ENCODE data around the gene HUNK.

Gene HUNK

DNA sequence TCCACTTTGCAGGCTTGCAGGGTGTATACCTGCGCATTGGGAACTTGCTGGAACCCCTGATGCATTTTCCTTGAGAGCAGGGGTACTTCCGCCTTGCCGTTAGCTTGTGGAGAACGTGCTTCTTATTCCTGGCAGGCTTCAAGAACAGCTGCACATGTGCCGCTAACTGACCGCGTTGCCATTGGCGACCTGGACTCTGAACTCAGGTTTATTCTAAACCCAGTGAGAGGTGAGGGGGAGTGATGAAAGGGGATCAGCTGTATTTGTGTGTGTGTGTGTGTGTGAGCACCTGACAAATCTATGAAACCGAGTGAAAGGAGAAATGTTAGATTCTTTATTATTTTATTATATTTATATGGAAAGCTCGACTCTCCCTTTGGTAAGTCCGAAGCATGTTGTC is 128.6 kb downstream of the HUNK start:
- TF ChIP-seq ZFP30 (CRISPR knock-in tag; IDR thresholded peaks at IDR 0.05) (no peak), GLIS3 (CRISPR knock-in tag; IDR thresholded peaks at IDR 0.05) (no peak), ZNF565 (CRISPR knock-in tag; conservative IDR thresholded peaks at IDR 0.05; ENCODE audit: low read depth) (no peak), CSDC2 (CRISPR knock-in tag; IDR thresholded peaks at IDR 0.05) (no peak), SNAI2 (CRISPR knock-in tag; IDR thresholded peaks at IDR 0.05) (no peak), ZNF70 (CRISPR knock-in tag; IDR thresholded peaks at IDR 0.05) (no peak), ISL1 (CRISPR knock-in tag; IDR thresholded peaks at IDR 0.05) (no peak), RARB (CRISPR knock-in tag; IDR thresholded peaks at IDR 0.05) (no peak), TOX (CRISPR knock-in tag; IDR thresholded peaks at IDR 0.05; ENCODE audit: borderline replicate concordance) (no peak), ZNF8 (CRISPR knock-in tag; IDR thresholded peaks at IDR 0.05) (no peak), TCF4 (CRISPR knock-in tag; IDR thresholded peaks at IDR 0.05; ENCODE audit: borderline replicate concordance) (no peak), BACH2 (CRISPR knock-in tag; IDR thresholded peaks at IDR 0.05; ENCODE audit: borderline replicate concordance) (no peak), ZC3H10 (CRISPR knock-in tag; IDR thresholded peaks at IDR 0.05) (no peak), OSR1 (CRISPR knock-in tag; IDR thresholded peaks at IDR 0.05) (no peak)
- TF ChIP-seq, protein P1, sequence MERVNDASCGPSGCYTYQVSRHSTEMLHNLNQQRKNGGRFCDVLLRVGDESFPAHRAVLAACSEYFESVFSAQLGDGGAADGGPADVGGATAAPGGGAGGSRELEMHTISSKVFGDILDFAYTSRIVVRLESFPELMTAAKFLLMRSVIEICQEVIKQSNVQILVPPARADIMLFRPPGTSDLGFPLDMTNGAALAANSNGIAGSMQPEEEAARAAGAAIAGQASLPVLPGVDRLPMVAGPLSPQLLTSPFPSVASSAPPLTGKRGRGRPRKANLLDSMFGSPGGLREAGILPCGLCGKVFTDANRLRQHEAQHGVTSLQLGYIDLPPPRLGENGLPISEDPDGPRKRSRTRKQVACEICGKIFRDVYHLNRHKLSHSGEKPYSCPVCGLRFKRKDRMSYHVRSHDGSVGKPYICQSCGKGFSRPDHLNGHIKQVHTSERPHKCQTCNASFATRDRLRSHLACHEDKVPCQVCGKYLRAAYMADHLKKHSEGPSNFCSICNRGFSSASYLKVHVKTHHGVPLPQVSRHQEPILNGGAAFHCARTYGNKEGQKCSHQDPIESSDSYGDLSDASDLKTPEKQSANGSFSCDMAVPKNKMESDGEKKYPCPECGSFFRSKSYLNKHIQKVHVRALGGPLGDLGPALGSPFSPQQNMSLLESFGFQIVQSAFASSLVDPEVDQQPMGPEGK (CRISPR knock-in tag; IDR thresholded peaks at IDR 0.05; ENCODE audit: borderline replicate concordance): no peak
- TF ChIP-seq, protein P2, sequence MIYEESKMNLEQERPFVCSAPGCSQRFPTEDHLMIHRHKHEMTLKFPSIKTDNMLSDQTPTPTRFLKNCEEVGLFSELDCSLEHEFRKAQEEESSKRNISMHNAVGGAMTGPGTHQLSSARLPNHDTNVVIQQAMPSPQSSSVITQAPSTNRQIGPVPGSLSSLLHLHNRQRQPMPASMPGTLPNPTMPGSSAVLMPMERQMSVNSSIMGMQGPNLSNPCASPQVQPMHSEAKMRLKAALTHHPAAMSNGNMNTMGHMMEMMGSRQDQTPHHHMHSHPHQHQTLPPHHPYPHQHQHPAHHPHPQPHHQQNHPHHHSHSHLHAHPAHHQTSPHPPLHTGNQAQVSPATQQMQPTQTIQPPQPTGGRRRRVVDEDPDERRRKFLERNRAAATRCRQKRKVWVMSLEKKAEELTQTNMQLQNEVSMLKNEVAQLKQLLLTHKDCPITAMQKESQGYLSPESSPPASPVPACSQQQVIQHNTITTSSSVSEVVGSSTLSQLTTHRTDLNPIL (CRISPR knock-in tag; IDR thresholded peaks at IDR 0.05; ENCODE audit: low read depth): no peak
- ATAC-seq: no peak

DNA sequence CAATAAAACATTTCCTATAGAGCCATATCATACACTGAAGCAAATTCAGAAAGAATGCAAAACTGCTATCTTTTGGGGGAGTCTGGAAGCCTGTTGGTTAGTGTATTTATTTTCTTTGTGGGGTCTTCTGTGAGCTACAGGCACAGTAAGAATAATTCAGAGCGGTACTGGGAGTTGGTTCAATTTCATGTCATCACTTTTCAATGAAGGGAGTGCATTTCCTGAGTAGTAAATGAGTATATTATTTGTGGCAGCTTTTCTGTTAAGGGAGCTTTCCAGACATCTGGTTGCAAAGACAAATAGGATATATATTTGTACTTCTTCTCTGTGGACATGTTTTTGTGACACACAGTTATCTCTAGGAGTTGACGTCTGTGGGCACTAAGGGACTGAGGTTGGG is 130.6 kb downstream of the HUNK start:
- TF ChIP-seq GLIS3 (CRISPR knock-in tag; IDR thresholded peaks at IDR 0.05) (no peak), ZNF565 (CRISPR knock-in tag; conservative IDR thresholded peaks at IDR 0.05; ENCODE audit: low read depth) (no peak), ISL1 (CRISPR knock-in tag; IDR thresholded peaks at IDR 0.05) (no peak), BACH2 (CRISPR knock-in tag; IDR thresholded peaks at IDR 0.05; ENCODE audit: borderline replicate concordance) (no peak), SNAI2 (CRISPR knock-in tag; IDR thresholded peaks at IDR 0.05) (no peak)
- no peak for ATAC-seq

DNA sequence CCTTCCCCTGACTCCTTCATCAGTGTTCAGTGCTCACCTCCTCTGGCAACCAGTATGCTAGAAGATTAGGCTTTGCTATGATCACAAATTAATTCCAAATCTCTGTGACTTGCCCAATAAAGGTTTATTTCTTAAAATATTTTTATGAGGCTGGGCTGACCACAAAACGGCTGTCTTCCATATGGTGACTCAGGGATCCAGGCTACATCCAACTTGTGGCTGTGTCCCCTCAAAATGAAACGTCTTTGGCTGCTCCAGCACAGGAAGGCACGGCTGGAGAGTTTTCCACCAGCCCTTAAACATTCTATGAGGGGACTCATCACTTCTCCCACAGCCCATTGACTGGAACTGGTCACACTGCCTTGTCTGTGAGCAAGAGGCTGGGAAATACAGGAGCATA is 131.5 kb downstream of the HUNK start:
- TF ChIP-seq ARNTL (CRISPR knock-in tag; IDR thresholded peaks at IDR 0.05; ENCODE audit: borderline replicate concordance, low read depth): no peak
- no peak for ATAC-seq

DNA sequence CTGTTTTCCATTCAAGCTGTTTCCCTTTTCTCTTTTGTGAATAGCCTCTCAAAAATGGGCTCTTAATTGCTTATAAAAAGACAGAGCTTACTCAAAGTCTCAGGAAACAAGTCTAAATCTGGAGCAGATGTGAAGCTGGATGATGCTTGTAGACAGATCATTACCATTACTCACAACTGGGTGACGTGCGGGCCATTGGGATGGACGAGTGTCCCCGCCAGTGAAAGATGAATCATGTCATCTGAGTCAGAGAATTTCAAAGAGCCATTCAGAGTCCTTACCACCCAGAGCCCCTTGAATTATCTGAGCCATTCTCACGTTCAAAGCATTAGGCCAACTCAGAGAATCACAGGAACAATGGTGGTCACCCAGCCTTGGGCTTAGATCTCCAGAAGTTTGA is 134.6 kb downstream of the HUNK start:
- ATAC-seq: no peak
- TF ChIP-seq ISL1 (CRISPR knock-in tag; IDR thresholded peaks at IDR 0.05) (no peak), ARNTL (CRISPR knock-in tag; IDR thresholded peaks at IDR 0.05; ENCODE audit: borderline replicate concordance, low read depth) (no peak), ZNF70 (CRISPR knock-in tag; IDR thresholded peaks at IDR 0.05) (no peak), BACH2 (CRISPR knock-in tag; IDR thresholded peaks at IDR 0.05; ENCODE audit: borderline replicate concordance) (no peak)
- TF ChIP-seq, protein P3, sequence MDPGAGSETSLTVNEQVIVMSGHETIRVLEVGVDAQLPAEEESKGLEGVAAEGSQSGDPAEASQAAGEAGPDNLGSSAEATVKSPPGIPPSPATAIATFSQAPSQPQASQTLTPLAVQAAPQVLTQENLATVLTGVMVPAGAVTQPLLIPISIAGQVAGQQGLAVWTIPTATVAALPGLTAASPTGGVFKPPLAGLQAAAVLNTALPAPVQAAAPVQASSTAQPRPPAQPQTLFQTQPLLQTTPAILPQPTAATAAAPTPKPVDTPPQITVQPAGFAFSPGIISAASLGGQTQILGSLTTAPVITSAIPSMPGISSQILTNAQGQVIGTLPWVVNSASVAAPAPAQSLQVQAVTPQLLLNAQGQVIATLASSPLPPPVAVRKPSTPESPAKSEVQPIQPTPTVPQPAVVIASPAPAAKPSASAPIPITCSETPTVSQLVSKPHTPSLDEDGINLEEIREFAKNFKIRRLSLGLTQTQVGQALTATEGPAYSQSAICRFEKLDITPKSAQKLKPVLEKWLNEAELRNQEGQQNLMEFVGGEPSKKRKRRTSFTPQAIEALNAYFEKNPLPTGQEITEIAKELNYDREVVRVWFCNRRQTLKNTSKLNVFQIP (CRISPR knock-in tag; IDR thresholded peaks at IDR 0.05; ENCODE audit: borderline replicate concordance, low read depth): no peak

DNA sequence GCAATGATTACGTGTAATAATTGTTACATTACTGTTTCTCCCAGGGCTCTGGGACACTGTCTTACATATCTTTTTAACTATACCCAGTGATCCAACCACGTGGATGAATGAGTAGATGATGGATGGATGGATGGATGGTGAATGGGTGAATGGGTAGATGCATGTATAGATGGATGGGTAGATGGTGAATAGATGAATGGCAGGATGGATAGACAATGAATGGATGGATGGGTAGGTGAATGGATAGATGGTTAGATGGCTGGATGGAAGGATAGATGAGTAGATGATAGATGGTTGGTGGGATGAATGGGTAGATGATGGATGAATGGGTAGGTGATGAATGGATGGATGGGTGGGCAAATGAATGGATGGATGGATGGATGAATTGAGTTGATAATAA is 135.9 kb downstream of the HUNK start:
- ATAC-seq: no peak
- TF ChIP-seq OSR1 (CRISPR knock-in tag; IDR thresholded peaks at IDR 0.05) (no peak), ARNTL (CRISPR knock-in tag; IDR thresholded peaks at IDR 0.05; ENCODE audit: borderline replicate concordance, low read depth) (no peak), BACH2 (CRISPR knock-in tag; IDR thresholded peaks at IDR 0.05; ENCODE audit: borderline replicate concordance) (no peak), ZC3H10 (CRISPR knock-in tag; IDR thresholded peaks at IDR 0.05) (no peak), SNAI2 (CRISPR knock-in tag; IDR thresholded peaks at IDR 0.05) (no peak), GLIS3 (CRISPR knock-in tag; IDR thresholded peaks at IDR 0.05) (no peak), ISL1 (CRISPR knock-in tag; IDR thresholded peaks at IDR 0.05) (no peak), CSDC2 (CRISPR knock-in tag; IDR thresholded peaks at IDR 0.05) (no peak), ZNF565 (CRISPR knock-in tag; conservative IDR thresholded peaks at IDR 0.05; ENCODE audit: low read depth) (no peak), ZNF8 (CRISPR knock-in tag; IDR thresholded peaks at IDR 0.05) (no peak), ESRRG (CRISPR knock-in tag; IDR thresholded peaks at IDR 0.05) (no peak)
- TF ChIP-seq, protein P1 (CRISPR knock-in tag; IDR thresholded peaks at IDR 0.05; ENCODE audit: borderline replicate concordance): no peak
- TF ChIP-seq, protein P4, sequence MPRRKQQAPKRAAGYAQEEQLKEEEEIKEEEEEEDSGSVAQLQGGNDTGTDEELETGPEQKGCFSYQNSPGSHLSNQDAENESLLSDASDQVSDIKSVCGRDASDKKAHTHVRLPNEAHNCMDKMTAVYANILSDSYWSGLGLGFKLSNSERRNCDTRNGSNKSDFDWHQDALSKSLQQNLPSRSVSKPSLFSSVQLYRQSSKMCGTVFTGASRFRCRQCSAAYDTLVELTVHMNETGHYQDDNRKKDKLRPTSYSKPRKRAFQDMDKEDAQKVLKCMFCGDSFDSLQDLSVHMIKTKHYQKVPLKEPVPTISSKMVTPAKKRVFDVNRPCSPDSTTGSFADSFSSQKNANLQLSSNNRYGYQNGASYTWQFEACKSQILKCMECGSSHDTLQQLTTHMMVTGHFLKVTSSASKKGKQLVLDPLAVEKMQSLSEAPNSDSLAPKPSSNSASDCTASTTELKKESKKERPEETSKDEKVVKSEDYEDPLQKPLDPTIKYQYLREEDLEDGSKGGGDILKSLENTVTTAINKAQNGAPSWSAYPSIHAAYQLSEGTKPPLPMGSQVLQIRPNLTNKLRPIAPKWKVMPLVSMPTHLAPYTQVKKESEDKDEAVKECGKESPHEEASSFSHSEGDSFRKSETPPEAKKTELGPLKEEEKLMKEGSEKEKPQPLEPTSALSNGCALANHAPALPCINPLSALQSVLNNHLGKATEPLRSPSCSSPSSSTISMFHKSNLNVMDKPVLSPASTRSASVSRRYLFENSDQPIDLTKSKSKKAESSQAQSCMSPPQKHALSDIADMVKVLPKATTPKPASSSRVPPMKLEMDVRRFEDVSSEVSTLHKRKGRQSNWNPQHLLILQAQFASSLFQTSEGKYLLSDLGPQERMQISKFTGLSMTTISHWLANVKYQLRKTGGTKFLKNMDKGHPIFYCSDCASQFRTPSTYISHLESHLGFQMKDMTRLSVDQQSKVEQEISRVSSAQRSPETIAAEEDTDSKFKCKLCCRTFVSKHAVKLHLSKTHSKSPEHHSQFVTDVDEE (CRISPR knock-in tag; IDR thresholded peaks at IDR 0.05): no peak
- TF ChIP-seq, protein P5, sequence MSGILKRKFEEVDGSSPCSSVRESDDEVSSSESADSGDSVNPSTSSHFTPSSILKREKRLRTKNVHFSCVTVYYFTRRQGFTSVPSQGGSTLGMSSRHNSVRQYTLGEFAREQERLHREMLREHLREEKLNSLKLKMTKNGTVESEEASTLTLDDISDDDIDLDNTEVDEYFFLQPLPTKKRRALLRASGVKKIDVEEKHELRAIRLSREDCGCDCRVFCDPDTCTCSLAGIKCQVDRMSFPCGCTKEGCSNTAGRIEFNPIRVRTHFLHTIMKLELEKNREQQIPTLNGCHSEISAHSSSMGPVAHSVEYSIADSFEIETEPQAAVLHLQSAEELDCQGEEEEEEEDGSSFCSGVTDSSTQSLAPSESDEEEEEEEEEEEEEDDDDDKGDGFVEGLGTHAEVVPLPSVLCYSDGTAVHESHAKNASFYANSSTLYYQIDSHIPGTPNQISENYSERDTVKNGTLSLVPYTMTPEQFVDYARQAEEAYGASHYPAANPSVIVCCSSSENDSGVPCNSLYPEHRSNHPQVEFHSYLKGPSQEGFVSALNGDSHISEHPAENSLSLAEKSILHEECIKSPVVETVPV (CRISPR knock-in tag; IDR thresholded peaks at IDR 0.05): no peak

All from SK-N-SH treated with all-trans-retinoic acid at 6 μM for 48 hours (cell line).